GM12878 (cell line): ENCODE measurements around the gene SGPP2. TPM values are rescaled to one million over a fixed set of nuclear protein-coding genes. Genes with fewer than 3 reads are reported as not detected.

ENCODE experiments used
- BMI1 ChIP-seq: fragments of 450-650 bp; IDR thresholded peaks from 2 replicates; pipeline ENCODE4 v1.6.1; 2016; ENCODE audit warnings: mild to moderate bottlenecking, moderate library complexity, borderline replicate concordance
- BRCA1 ChIP-seq: IDR thresholded peaks from 2 replicates; pipeline ENCODE4 v1.6.1; 2011; ENCODE audit warnings: low read depth, low read length, improper control_type of control experiment
- CEBPB ChIP-seq, 2 experiments: fragments of 150-350 bp in 1 of 2; IDR thresholded peaks; 2 replicates each; pipeline ENCODE4 v1.6.1; 2012 to 2014; ENCODE audit warnings: low read depth in 2 of 2, low read length in 2 of 2, borderline replicate concordance in 1 of 2, inconsistent platforms in 1 of 2
- CHD2 ChIP-seq: IDR thresholded peaks from 2 replicates; pipeline ENCODE4 v1.6.1; 2011; ENCODE audit warnings: low read depth, low read length, improper control_type of control experiment, borderline replicate concordance
- ESRRA ChIP-seq: IDR thresholded peaks from 2 replicates; pipeline ENCODE4 v1.6.1; 2012; ENCODE audit warnings: mild to moderate bottlenecking, low read length, improper control_type of control experiment
- IKZF1 ChIP-seq: fragments of 450-650 bp; conservative IDR thresholded peaks from 2 replicates; pipeline ENCODE4 v1.6.1; 2017; ENCODE audit warnings: antibody characterized with exemption, mild to moderate bottlenecking
- IRF4 ChIP-seq: IDR thresholded peaks from 2 replicates; pipeline ENCODE4 v1.6.1; 2011; ENCODE audit warnings: low read depth, low read length
- MTA2 ChIP-seq: fragments of 450-650 bp; IDR thresholded peaks from 2 replicates; pipeline ENCODE4 v1.6.1; 2016; ENCODE audit warnings: low read depth, mild to moderate bottlenecking, moderate library complexity
- MTA3 ChIP-seq: IDR thresholded peaks from 2 replicates; pipeline ENCODE4 v1.6.1; 2012; ENCODE audit warnings: low read length, inconsistent platforms, borderline replicate concordance
- MYB ChIP-seq: fragments of 150-350 bp; IDR thresholded peaks from 2 replicates; pipeline ENCODE4 v1.6.1; 2014; ENCODE audit warnings: mild to moderate bottlenecking, low read depth, low read length, borderline replicate concordance
- NRF1 ChIP-seq: conservative IDR thresholded peaks from 2 replicates; pipeline ENCODE4 v1.6.1; 2011; ENCODE audit warnings: mild to moderate bottlenecking, low read depth, low read length, improper control_type of control experiment
- PAX5 ChIP-seq: IDR thresholded peaks from 2 replicates; pipeline ENCODE4 v1.6.1; 2011; ENCODE audit warnings: low read depth, low read length, borderline replicate concordance
- POLR2AphosphoS5 ChIP-seq: IDR thresholded peaks from 2 replicates; pipeline ENCODE4 v1.6.1; 2011; ENCODE audit warnings: mild to moderate bottlenecking, low read length, inconsistent platforms
- POU2F2 ChIP-seq: IDR thresholded peaks from 3 replicates; pipeline ENCODE4 v1.6.1; 2011; ENCODE audit warnings: low read depth, mild to moderate bottlenecking, low read length, borderline replicate concordance
- RAD21 ChIP-seq: IDR thresholded peaks from 2 replicates; pipeline ENCODE4 v1.6.1; 2011; ENCODE audit warnings: mild to moderate bottlenecking, low read depth, low read length, moderate library complexity; ENCODE audit not compliant: insufficient read depth
- SIN3A ChIP-seq: IDR thresholded peaks from 2 replicates; pipeline ENCODE4 v1.6.1; 2012; ENCODE audit warnings: low read depth, low read length, improper control_type of control experiment
- SREBF1 ChIP-seq: IDR thresholded peaks from 2 replicates; pipeline ENCODE4 v1.6.1; 2012; ENCODE audit warnings: mild to moderate bottlenecking, low read length
- SREBF2 ChIP-seq: IDR thresholded peaks from 2 replicates; pipeline ENCODE4 v1.6.1; 2012; ENCODE audit warnings: mild to moderate bottlenecking, low read length
- TCF7 ChIP-seq: IDR thresholded peaks from 2 replicates; pipeline ENCODE4 v1.6.1; 2014; ENCODE audit warnings: antibody characterized with exemption, borderline replicate concordance
- YY1 ChIP-seq: IDR thresholded peaks from 2 replicates; pipeline ENCODE4 v1.6.1; 2011; ENCODE audit warnings: low read depth, mild to moderate bottlenecking, low read length
- ZZZ3 ChIP-seq: IDR thresholded peaks from 2 replicates; pipeline ENCODE4 v1.6.1; 2011; ENCODE audit warnings: low read depth; ENCODE audit not compliant: control insufficient read depth, insufficient read length
- polyA plus RNA-seq, 11 experiments: library from polyadenylated mRNA; depleted of rRNA in 4 of 11; unstranded in 6 of 11; stranded (reverse) in 5 of 11; fragments of >200 nt; fragmentation: Nextera tagmentation in 4 of 11; fragmentation: Illumina TruSeq in 1 of 11; extraction: Ambion mirVana in 4 of 11; extraction: Trizol in 1 of 11; gene quantifications; 1 replicate in 1 of 11; 2 replicates in 10 of 11; pipeline versions ENCODE4 v1.2.1 to v1.2.3, GENCODE V29; 2011 to 2016; ENCODE audit warnings: inconsistent platforms in 2 of 11, missing spikeins in 2 of 11, low read depth in 1 of 11
- total RNA-seq, 4 experiments: library from RNA; depleted of rRNA in 3 of 4; stranded (reverse); fragments of >200 nt in 3 of 4; fragmentation: Illumina TruSeq in 1 of 4; extraction: Trizol in 1 of 4; gene quantifications; 2 replicates each; pipeline versions ENCODE4 v1.2.1 to v1.2.3, GENCODE V29; 2013 to 2021
- TF ChIP-seq, protein P1 (sequence below): fragments of 450-650 bp; IDR thresholded peaks from 2 replicates; pipeline ENCODE4 v1.6.1; 2018; ENCODE audit warnings: mild to moderate bottlenecking, low read depth, moderate library complexity; ENCODE audit not compliant: partially characterized antibody
- TF ChIP-seq, protein P2 (sequence below): IDR thresholded peaks from 2 replicates; pipeline ENCODE4 v1.6.1; 2012; ENCODE audit warnings: low read length, inconsistent platforms
- TF ChIP-seq, protein P3 (sequence below): fragments of 450-650 bp; IDR thresholded peaks from 2 replicates; pipeline ENCODE4 v1.6.1; 2017; ENCODE audit warnings: mild to moderate bottlenecking, low read depth, inconsistent platforms; ENCODE audit not compliant: poor library complexity, severe bottlenecking

Gene SGPP2
- total and polyA plus RNA-seq, 10 of the 15 experiments (the other 5 are each of a cell fraction or from before 2014, with no cell fraction given): 3.5 to 84.9 (median 13.1) TPM

DNA sequence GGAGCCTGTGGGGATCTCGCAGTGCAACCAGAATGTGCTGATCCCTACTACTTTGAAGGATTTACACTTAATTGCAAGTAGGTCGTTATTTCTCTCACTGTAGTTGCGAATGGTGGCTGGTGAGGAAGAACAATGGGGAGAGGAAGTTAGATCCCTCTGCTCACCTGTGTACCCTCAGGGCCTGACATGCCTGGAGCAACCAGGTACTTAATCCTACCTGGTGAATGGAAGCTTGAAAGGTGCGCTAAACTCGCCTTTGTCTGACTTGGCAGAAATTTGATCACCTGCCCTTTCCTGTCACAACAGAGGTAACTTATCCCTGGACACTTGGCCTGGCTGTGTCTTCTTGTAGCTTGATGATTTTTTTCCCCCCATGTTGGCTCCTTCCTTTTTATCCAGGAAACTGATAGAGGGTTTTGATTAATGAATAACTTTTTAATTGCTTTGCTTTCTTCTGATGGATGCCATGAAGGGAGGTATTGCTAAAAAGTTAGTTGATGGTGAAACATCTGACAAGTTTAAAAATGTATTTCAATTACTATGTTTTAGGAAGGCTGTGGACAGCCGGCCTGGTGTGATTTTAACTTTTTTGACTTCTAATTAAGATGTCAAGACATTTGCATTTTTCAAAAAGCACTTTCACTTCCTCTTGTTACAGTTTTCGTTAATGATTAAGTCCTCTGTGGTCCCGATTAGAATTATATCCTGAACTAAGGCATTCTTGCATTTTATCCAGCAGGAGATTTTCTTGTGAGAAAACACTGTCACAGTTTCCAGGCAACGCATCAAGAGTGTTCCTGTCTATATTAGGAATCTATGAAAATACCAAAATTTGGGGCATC, 9.2 kb downstream of the SGPP2 start (continued):
- no peak for TF ChIP-seq POLR2AphosphoS5
- TF ChIP-seq SREBF1: peak; percentile 40; the same call in 1 of the 2 replicates
- no peak for TF ChIP-seq CHD2
- TF ChIP-seq SREBF2: no peak
- TF ChIP-seq, protein P1, sequence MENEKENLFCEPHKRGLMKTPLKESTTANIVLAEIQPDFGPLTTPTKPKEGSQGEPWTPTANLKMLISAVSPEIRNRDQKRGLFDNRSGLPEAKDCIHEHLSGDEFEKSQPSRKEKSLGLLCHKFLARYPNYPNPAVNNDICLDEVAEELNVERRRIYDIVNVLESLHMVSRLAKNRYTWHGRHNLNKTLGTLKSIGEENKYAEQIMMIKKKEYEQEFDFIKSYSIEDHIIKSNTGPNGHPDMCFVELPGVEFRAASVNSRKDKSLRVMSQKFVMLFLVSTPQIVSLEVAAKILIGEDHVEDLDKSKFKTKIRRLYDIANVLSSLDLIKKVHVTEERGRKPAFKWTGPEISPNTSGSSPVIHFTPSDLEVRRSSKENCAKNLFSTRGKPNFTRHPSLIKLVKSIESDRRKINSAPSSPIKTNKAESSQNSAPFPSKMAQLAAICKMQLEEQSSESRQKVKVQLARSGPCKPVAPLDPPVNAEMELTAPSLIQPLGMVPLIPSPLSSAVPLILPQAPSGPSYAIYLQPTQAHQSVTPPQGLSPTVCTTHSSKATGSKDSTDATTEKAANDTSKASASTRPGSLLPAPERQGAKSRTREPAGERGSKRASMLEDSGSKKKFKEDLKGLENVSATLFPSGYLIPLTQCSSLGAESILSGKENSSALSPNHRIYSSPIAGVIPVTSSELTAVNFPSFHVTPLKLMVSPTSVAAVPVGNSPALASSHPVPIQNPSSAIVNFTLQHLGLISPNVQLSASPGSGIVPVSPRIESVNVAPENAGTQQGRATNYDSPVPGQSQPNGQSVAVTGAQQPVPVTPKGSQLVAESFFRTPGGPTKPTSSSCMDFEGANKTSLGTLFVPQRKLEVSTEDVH: no peak
- peak; percentile 73 for TF ChIP-seq IRF4
- no peak for TF ChIP-seq MYB
- TF ChIP-seq TCF7: no peak
- no peak for TF ChIP-seq MTA3
- TF ChIP-seq NRF1: no peak
- TF ChIP-seq MTA2: peak; percentile 96
- no peak for TF ChIP-seq YY1
- TF ChIP-seq RAD21: no peak
- no peak for TF ChIP-seq BRCA1
- TF ChIP-seq, protein P2, sequence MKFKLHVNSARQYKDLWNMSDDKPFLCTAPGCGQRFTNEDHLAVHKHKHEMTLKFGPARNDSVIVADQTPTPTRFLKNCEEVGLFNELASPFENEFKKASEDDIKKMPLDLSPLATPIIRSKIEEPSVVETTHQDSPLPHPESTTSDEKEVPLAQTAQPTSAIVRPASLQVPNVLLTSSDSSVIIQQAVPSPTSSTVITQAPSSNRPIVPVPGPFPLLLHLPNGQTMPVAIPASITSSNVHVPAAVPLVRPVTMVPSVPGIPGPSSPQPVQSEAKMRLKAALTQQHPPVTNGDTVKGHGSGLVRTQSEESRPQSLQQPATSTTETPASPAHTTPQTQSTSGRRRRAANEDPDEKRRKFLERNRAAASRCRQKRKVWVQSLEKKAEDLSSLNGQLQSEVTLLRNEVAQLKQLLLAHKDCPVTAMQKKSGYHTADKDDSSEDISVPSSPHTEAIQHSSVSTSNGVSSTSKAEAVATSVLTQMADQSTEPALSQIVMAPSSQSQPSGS: no peak
- no peak for TF ChIP-seq ESRRA
- TF ChIP-seq ZZZ3: no peak
- no peak for TF ChIP-seq CEBPB (IDR thresholded peaks at IDR 0.05; ENCODE audit: borderline replicate concordance in 1 of 2, low read depth in 2 of 2, low read length in 2 of 2)
- TF ChIP-seq PAX5: no peak
- TF ChIP-seq POU2F2: peak; percentile 82; the same call in 1 of the 3 replicates
- no peak for TF ChIP-seq SIN3A
- TF ChIP-seq, protein P3, sequence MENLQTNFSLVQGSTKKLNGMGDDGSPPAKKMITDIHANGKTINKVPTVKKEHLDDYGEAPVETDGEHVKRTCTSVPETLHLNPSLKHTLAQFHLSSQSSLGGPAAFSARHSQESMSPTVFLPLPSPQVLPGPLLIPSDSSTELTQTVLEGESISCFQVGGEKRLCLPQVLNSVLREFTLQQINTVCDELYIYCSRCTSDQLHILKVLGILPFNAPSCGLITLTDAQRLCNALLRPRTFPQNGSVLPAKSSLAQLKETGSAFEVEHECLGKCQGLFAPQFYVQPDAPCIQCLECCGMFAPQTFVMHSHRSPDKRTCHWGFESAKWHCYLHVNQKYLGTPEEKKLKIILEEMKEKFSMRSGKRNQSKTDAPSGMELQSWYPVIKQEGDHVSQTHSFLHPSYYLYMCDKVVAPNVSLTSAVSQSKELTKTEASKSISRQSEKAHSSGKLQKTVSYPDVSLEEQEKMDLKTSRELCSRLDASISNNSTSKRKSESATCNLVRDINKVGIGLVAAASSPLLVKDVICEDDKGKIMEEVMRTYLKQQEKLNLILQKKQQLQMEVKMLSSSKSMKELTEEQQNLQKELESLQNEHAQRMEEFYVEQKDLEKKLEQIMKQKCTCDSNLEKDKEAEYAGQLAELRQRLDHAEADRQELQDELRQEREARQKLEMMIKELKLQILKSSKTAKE: peak; percentile 52
- TF ChIP-seq BMI1: peak; percentile 62; the same call in 1 of the 2 replicates
- TF ChIP-seq IKZF1: peak; percentile 86
